IMR-90 (cell line): ENCODE measurements around the gene ADGRA3. TPM values are rescaled to one million over a fixed set of nuclear protein-coding genes. Genes with fewer than 3 reads are reported as not detected.
"Not testable (repeated sequence)": the region's sequence is repeated elsewhere in the genome, so short reads cannot be mapped to it uniquely, and the experiment has no call there.

ENCODE experiments used
- ATAC-seq: fragments of 200-7000 bp; cut with Tn5 transposase; 2 replicates; pipeline ENCODE4 v1.9.1; 2020; ENCODE audit warnings: low read depth, mild to moderate bottlenecking, moderate library complexity
- BruUV-seq: library from RNA; stranded (reverse); fragments of 400-500 nt; replicated peaks from 2 replicates; lab custom pipeline; 2021; lab: Mats Ljungman, UMichigan
- CTCF ChIA-PET: fragments of 300-600 bp; formaldehyde crosslinking; extraction: SDS; loops from one replicate; lab custom pipeline; 2021; ENCODE audit warnings: antibody characterized with exemption; lab: Yijun Ruan, JAX
- POLR2A ChIA-PET: fragments of 300-600 bp; sonication (Branson Sonifier 250); formaldehyde crosslinking; loops from one replicate; lab custom pipeline; 2022; ENCODE audit warnings: antibody characterized with exemption; ENCODE audit not compliant: unreplicated experiment; lab: Charles Lee
- DNase-seq: peaks from one replicate; pipeline ENCODE4 v3.0.0; 2013
- H2AFZ ChIP-seq: replicated peaks from 2 replicates; pipeline ENCODE3; 2013; ENCODE audit warnings: low read length, mild to moderate bottlenecking; ENCODE audit not compliant: poor library complexity
- H2AK5ac ChIP-seq: 2 replicates; pipeline ENCODE4 v1.6.1; 2013; ENCODE audit warnings: low read depth, low read length, inconsistent platforms
- H2AK9ac ChIP-seq: replicated peaks from 2 replicates; pipeline ENCODE3; 2013; ENCODE audit warnings: mild to moderate bottlenecking, low read depth, low read length, moderate library complexity; ENCODE audit not compliant: poor library complexity
- H2BK120ac ChIP-seq: 2 replicates; pipeline ENCODE4 v1.6.1; 2013; ENCODE audit warnings: low read depth, low read length, inconsistent platforms
- H2BK15ac ChIP-seq: 3 replicates; pipeline ENCODE4 v1.6.1; 2013; ENCODE audit warnings: low read depth, low read length, inconsistent platforms
- H2BK20ac ChIP-seq: 2 replicates; pipeline ENCODE4 v1.6.1; 2013; ENCODE audit warnings: low read depth, mild to moderate bottlenecking, inconsistent platforms, low read length, moderate library complexity
- H2BK5ac ChIP-seq: 2 replicates; pipeline ENCODE4 v1.6.1; 2013; ENCODE audit warnings: mild to moderate bottlenecking, low read depth, low read length, inconsistent platforms; ENCODE audit not compliant: poor library complexity, severe bottlenecking
- H3K14ac ChIP-seq: replicated peaks from 2 replicates; pipeline ENCODE4 v1.6.1; 2013; ENCODE audit warnings: low read depth, low read length, inconsistent platforms
- H3K18ac ChIP-seq: 2 replicates; pipeline ENCODE4 v1.6.1; 2013; ENCODE audit warnings: low read depth, low read length, control low read depth
- H3K23ac ChIP-seq: 2 replicates; pipeline ENCODE4 v1.6.1; 2013; ENCODE audit warnings: low read depth, low read length, inconsistent platforms
- H3K27ac ChIP-seq: 2 replicates; pipeline ENCODE4 v1.5.1; 2013; ENCODE audit warnings: mild to moderate bottlenecking, control low read depth, low read length; ENCODE audit not compliant: insufficient read depth
- H3K27me3 ChIP-seq: 2 replicates; pipeline ENCODE4 v1.6.1; 2013; ENCODE audit warnings: low read length; ENCODE audit not compliant: control insufficient read depth, insufficient read depth
- H3K36me3 ChIP-seq: 2 replicates; pipeline ENCODE4 v1.6.1; 2013; ENCODE audit warnings: low read length, mixed read lengths; ENCODE audit not compliant: control insufficient read depth, insufficient read depth
- H3K4ac ChIP-seq: 2 replicates; pipeline ENCODE4 v1.6.1; 2013; ENCODE audit warnings: low read depth, low read length, inconsistent platforms
- H3K4me1 ChIP-seq: 2 replicates; pipeline ENCODE4 v1.6.1; 2013; ENCODE audit warnings: low read length, mixed read lengths; ENCODE audit not compliant: control insufficient read depth, insufficient read depth
- H3K4me2 ChIP-seq: 2 replicates; pipeline ENCODE4 v1.6.1; 2013; ENCODE audit warnings: low read depth, mild to moderate bottlenecking, control low read depth, low read length, moderate library complexity
- H3K4me3 ChIP-seq: 2 replicates; pipeline ENCODE4 v1.5.1; 2013; ENCODE audit warnings: low read depth, mild to moderate bottlenecking, control low read depth, low read length, moderate library complexity; ENCODE audit not compliant: insufficient read depth
- H3K56ac ChIP-seq: 2 replicates; pipeline ENCODE4 v1.6.1; 2013; ENCODE audit warnings: low read length, inconsistent platforms; ENCODE audit not compliant: insufficient read depth; ENCODE audit errors: extremely low read depth
- H3K79me1 ChIP-seq, 2 experiments: 2 replicates each; pipeline ENCODE4 v1.6.1; 2013; ENCODE audit warnings: low read length in 2 of 2, inconsistent platforms in 1 of 2, low read depth in 1 of 2
- H3K9ac ChIP-seq: 2 replicates; pipeline ENCODE4 v1.6.1; 2013; ENCODE audit warnings: low read depth, low read length, control low read depth
- H3K9me1 ChIP-seq: 2 replicates; pipeline ENCODE4 v1.6.1; 2013; ENCODE audit warnings: low read length, inconsistent platforms; ENCODE audit not compliant: insufficient read depth
- H3K9me3 ChIP-seq: 2 replicates; pipeline ENCODE4 v1.6.1; 2013; ENCODE audit warnings: low read length; ENCODE audit not compliant: control insufficient read depth, insufficient read depth
- H4K20me1 ChIP-seq: 2 replicates; pipeline ENCODE4 v1.6.1; 2013; ENCODE audit warnings: low read length, inconsistent platforms; ENCODE audit not compliant: insufficient read depth
- H4K5ac ChIP-seq: 2 replicates; pipeline ENCODE4 v1.6.1; 2013; ENCODE audit warnings: mild to moderate bottlenecking, low read depth, low read length, control low read depth
- H4K8ac ChIP-seq, 2 experiments: 2 replicates each; pipeline ENCODE4 v1.6.1; 2013; ENCODE audit warnings: low read depth in 2 of 2, low read length in 2 of 2, control low read depth in 1 of 2, inconsistent platforms in 1 of 2
- H4K91ac ChIP-seq: 2 replicates; pipeline ENCODE4 v1.6.1; 2013; ENCODE audit warnings: low read depth, low read length, inconsistent platforms; ENCODE audit not compliant: insufficient read depth
- CEBPB ChIP-seq: IDR thresholded peaks from 2 replicates; pipeline ENCODE4 v1.6.1; 2012; ENCODE audit warnings: low read depth, low read length, improper control_type of control experiment
- CHD1 ChIP-seq: IDR thresholded peaks from 2 replicates; pipeline ENCODE4 v1.6.1; 2012; ENCODE audit warnings: low read depth, low read length, improper control_type of control experiment
- MXI1 ChIP-seq: IDR thresholded peaks from 2 replicates; pipeline ENCODE4 v1.6.1; 2012; ENCODE audit warnings: low read depth, mild to moderate bottlenecking, low read length, moderate library complexity, borderline replicate concordance
- NFE2L2 ChIP-seq: fragments of 150-350 bp; IDR thresholded peaks from 2 replicates; pipeline ENCODE4 v1.6.1; 2016; ENCODE audit warnings: low read depth, mild to moderate bottlenecking, low read length
- RFX5 ChIP-seq: IDR thresholded peaks from 2 replicates; pipeline ENCODE4 v1.8.0; 2012; ENCODE audit warnings: low read depth, mild to moderate bottlenecking, low read length, moderate library complexity
- SMC3 ChIP-seq: fragments of 150-350 bp; IDR thresholded peaks from 2 replicates; pipeline ENCODE4 v1.6.1; 2016; ENCODE audit warnings: low read depth, mild to moderate bottlenecking, antibody characterized with exemption, low read length, moderate library complexity
- USF2 ChIP-seq: fragments of 150-350 bp; IDR thresholded peaks from 2 replicates; pipeline ENCODE4 v1.6.1; 2017; ENCODE audit warnings: mild to moderate bottlenecking, antibody characterized with exemption, low read length, low read depth
- WGBS, 2 experiments: methylation state at CpG; one replicate each; pipeline versions ENCODE4 v1.1.5 to v1.1.7; 2013; ENCODE audit warnings: missing lambda C conversion rate in 2 of 2; ENCODE audit not compliant: insufficient read length in 1 of 2; ENCODE audit errors: extremely low coverage in 2 of 2; 5-methylcytosine and 5-hydroxymethylcytosine counted together
- dilution Hi-C: fragments of 300-500 bp; cut with HindIII; formaldehyde crosslinking; loops from one replicate; pipeline ENCODE4 v1.14.3; 2018; ENCODE audit warnings: low sequenced_read_pairs; ENCODE audit not compliant: unreplicated experiment
- in situ Hi-C: fragments of 300-500 bp; cut with MboI; formaldehyde crosslinking; loops from 3 replicates; pipeline ENCODE4 v1.14.3; 2019; ENCODE audit warnings: low sequenced_read_pairs, inconsistent platforms, mixed read lengths
- intact Hi-C: fragments of 100-400 bp; cut with micrococcal nuclease; formaldehyde crosslinking; loops from 2 replicates; pipeline ENCODE4 v1.10.0; 2022
- polyA plus RNA-seq, 3 experiments: library from polyadenylated mRNA; depleted of rRNA; stranded (reverse); fragments of >200 nt; gene quantifications; 2 replicates each; pipeline ENCODE4 v1.2.3, GENCODE V29; 2012; ENCODE audit warnings: low replicate concordance in 1 of 3
- total RNA-seq: library from RNA; depleted of rRNA; stranded (reverse); fragments of >200 nt; gene quantifications from 2 replicates; pipeline ENCODE4 v1.2.3, GENCODE V29; 2012
- TF ChIP-seq, protein P1 (sequence below): fragments of 150-350 bp; IDR thresholded peaks from 2 replicates; pipeline ENCODE4 v1.6.1; 2016; ENCODE audit warnings: low read depth, mild to moderate bottlenecking, low read length, moderate library complexity, borderline replicate concordance

ADGRA3 gene
- total and polyA plus RNA-seq, 2 of the 4 experiments (the other 2 are of a cell fraction), result 20.1 to 28.0 TPM

DNA sequence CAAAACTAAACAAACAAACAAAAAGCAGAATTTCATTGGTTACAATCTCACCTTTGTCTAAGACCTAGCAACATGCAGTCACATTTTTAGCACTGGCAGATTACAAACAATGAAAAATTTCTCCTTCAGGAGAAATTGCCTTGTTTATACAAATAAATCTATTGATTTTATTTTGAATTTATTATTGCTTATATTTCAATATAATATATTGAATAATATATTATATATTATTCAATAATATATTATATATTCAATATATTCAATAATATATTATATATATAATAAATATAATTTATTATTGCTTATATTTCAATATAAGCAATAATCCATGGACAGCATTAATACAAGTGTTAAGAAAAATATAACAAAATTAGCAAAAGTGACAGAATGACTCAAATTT lies 131.7 kb downstream of the ADGRA3 start:
- intact Hi-C loops, result no loop called here
- Histone ChIP-seq H3K79me1 (no peaks in the 10 kb centered on the region), H3K23ac (no peak overlapping the region), H3K27me3 (no peaks in the 10 kb centered on the region), H4K5ac (no peak overlapping the region), H4K91ac (no peak overlapping the region), H3K4me2 (no peak overlapping the region), H2AK5ac (no peak overlapping the region), H3K36me3 (peaks cover 11% of the 10 kb centered on the region), H3K4ac (no peak overlapping the region), H2BK20ac (no peak overlapping the region), H4K20me1 (no peaks in the 10 kb centered on the region), H2BK5ac (no peak overlapping the region), H4K8ac (no peak overlapping the region), H3K9me1 (no peaks in the 10 kb centered on the region), H3K9ac (no peak overlapping the region), H2AFZ (no peak overlapping the region), H3K14ac (no peak overlapping the region), H2BK15ac (no peak overlapping the region), H3K9me3 (no peaks in the 10 kb centered on the region), H3K56ac (no peak overlapping the region), H2AK9ac (no peak overlapping the region), H3K18ac (no peak overlapping the region), H3K27ac (no peak overlapping the region), H3K4me1 (no peaks in the 10 kb centered on the region; the same call in 1 of the 2 replicates), H3K4me3 (no peak overlapping the region), H2BK120ac (no peak overlapping the region)
- TF ChIP-seq SMC3 (no peak), CHD1 (no peak), MXI1 (no peak), RFX5 (no peak), NFE2L2 (no peak), CEBPB (no peak), USF2 (no peak)
- TF ChIP-seq, protein P1, sequence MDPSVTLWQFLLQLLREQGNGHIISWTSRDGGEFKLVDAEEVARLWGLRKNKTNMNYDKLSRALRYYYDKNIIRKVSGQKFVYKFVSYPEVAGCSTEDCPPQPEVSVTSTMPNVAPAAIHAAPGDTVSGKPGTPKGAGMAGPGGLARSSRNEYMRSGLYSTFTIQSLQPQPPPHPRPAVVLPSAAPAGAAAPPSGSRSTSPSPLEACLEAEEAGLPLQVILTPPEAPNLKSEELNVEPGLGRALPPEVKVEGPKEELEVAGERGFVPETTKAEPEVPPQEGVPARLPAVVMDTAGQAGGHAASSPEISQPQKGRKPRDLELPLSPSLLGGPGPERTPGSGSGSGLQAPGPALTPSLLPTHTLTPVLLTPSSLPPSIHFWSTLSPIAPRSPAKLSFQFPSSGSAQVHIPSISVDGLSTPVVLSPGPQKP, result no peak
- ChIA-PET POLR2A (interaction anchor here (0.6 kb wide), 1 partner anchor 586 kb away, joined by 16 read pairs; no protein-coding TSS in a partner anchor), CTCF (no interaction called here)
- in situ Hi-C loops, result no loop called here
- no peak for DNase-seq
- no peak for ATAC-seq
- BruUV-seq, result no TSS peak
- dilution Hi-C loops, result no loop called here

DNA sequence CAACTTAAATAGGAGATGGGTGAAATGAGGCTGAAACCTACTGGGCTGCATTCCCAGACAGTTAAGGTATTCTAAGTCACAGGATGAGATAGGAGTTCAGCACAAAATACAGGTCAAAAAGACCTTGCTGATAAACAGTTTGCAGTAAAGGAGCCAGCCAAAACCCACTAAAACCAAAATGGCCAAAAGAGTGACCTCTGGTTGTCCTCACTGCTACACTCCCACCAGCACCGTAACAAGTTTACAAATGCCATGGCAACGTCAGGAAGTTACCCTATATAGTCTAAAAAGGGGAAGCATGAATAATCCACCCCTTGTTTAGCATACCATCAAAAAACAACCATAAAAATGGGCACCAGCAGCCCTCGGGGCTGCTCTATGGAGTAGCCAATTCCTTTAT lies 133.7 kb downstream of the ADGRA3 start:
- H4K5ac ChIP-seq, CTCF ChIA-PET, POLR2A ChIA-PET, H2BK5ac ChIP-seq, H3K9me3 ChIP-seq, H3K79me1 ChIP-seq, H2BK20ac ChIP-seq, BruUV-seq, H3K4me1 ChIP-seq, H3K9me1 ChIP-seq, H4K20me1 ChIP-seq, H3K4ac ChIP-seq, H3K23ac ChIP-seq, H3K14ac ChIP-seq, intact Hi-C loops, H3K9ac ChIP-seq, dilution Hi-C loops, H4K91ac ChIP-seq, H2AK9ac ChIP-seq, H2BK120ac ChIP-seq, H2AFZ ChIP-seq, H3K36me3 ChIP-seq, H2AK5ac ChIP-seq, H3K18ac ChIP-seq, in situ Hi-C loops, H2BK15ac ChIP-seq, H3K4me2 ChIP-seq, H3K27me3 ChIP-seq, H3K4me3 ChIP-seq, H3K27ac ChIP-seq, H3K56ac ChIP-seq, DNase-seq, ATAC-seq, H4K8ac ChIP-seq: not testable (repeated sequence)
- no CpG with 5 or more reads among the region's 3 CpGs for WGBS, 2 experiments
